Aorta (tissue), 5 donors: ENCODE results near the gene FOXN1. TPM values are rescaled to one million over a fixed set of nuclear protein-coding genes. Genes with fewer than 3 reads are reported as not detected.

Source experiments
- ATAC-seq: fragments of 200-7000 bp; cut with Tn5 transposase; one replicate; pipeline ENCODE4 v1.9.1; 2022; ENCODE audit warnings: moderate library complexity; ENCODE audit not compliant: low FRiP score
- DNase-seq, 2 donors: peaks; one replicate each; pipeline ENCODE4 v3.0.0-alpha.2; 2020
- H3K27ac ChIP-seq, 2 donors: one replicate each; pipeline ENCODE4 v1.5.1; 2013; ENCODE audit warnings: low read length in 2 of 2, mild to moderate bottlenecking in 2 of 2, moderate library complexity in 2 of 2, control low read depth in 1 of 2, inconsistent platforms in 1 of 2, low read depth in 1 of 2
- H3K27me3 ChIP-seq, 2 donors: one replicate each; pipeline ENCODE4 v1.6.1; 2013; ENCODE audit warnings: control low read depth in 1 of 2, low read length in 1 of 2, mild to moderate bottlenecking in 1 of 2, moderate library complexity in 1 of 2; ENCODE audit not compliant: insufficient read depth in 2 of 2, control insufficient read depth in 1 of 2
- H3K36me3 ChIP-seq, 2 donors: one replicate each; pipeline ENCODE4 v1.6.1; 2013; ENCODE audit warnings: control low read depth in 1 of 2, low read length in 1 of 2, mild to moderate bottlenecking in 1 of 2; ENCODE audit not compliant: insufficient read depth in 2 of 2, control insufficient read depth in 1 of 2
- H3K4me1 ChIP-seq, 2 donors: one replicate each; pipeline ENCODE4 v1.6.1; 2013; ENCODE audit warnings: low read length in 2 of 2, control low read depth in 1 of 2, mild to moderate bottlenecking in 1 of 2, moderate library complexity in 1 of 2; ENCODE audit not compliant: insufficient read depth in 2 of 2, control insufficient read depth in 1 of 2
- H3K4me3 ChIP-seq, 2 donors: one replicate each; pipeline ENCODE4 v1.5.1; 2013; ENCODE audit warnings: low read length in 2 of 2, control low read depth in 1 of 2, mild to moderate bottlenecking in 1 of 2
- H3K9me3 ChIP-seq: one replicate; pipeline ENCODE4 v1.6.1; 2013; ENCODE audit warnings: mild to moderate bottlenecking, low read length; ENCODE audit not compliant: control insufficient read depth
- WGBS, 2 donors: extraction: QIAGEN DNeasy Blood & Tissue Kit; methylation state at CpG; one replicate each; pipeline ENCODE4 v1.1.7; 2013; 5-methylcytosine and 5-hydroxymethylcytosine counted together
- intact Hi-C, 2 donors: fragments of 100-400 bp; cut with DNase I; formaldehyde crosslinking; loops; one replicate each; pipeline versions ENCODE4 v1.14.2 to v1.15.0; 2022
- polyA plus RNA-seq, 2 donors: library from polyadenylated mRNA; stranded (reverse); fragments of 200-250 nt; gene quantifications; one replicate each; pipeline ENCODE4 v1.2.3, GENCODE V29; 2013
- total RNA-seq, 2 donors: library from RNA; stranded (reverse); fragmentation: NEBNext Ultra II Directional; extraction: Animal tissue kit (Norgen Biotek cat#: 25700); gene quantifications; one replicate each; pipeline ENCODE4 v1.2.1, GENCODE V29; 2021
- donor health status: healthy with polysubstance abuse.
- donor health status: Bipolar disorder and iron deficiency.
- donor health status: DM: no; HTN: no; CAD: no.
- donor health status: DM: no; HTN: no; CAD: no.
- donor health status: DM: yes; HTN: yes; CAD: no.

FOXN1 gene
- total and polyA plus RNA-seq, 4 donors: not detected

DNA sequence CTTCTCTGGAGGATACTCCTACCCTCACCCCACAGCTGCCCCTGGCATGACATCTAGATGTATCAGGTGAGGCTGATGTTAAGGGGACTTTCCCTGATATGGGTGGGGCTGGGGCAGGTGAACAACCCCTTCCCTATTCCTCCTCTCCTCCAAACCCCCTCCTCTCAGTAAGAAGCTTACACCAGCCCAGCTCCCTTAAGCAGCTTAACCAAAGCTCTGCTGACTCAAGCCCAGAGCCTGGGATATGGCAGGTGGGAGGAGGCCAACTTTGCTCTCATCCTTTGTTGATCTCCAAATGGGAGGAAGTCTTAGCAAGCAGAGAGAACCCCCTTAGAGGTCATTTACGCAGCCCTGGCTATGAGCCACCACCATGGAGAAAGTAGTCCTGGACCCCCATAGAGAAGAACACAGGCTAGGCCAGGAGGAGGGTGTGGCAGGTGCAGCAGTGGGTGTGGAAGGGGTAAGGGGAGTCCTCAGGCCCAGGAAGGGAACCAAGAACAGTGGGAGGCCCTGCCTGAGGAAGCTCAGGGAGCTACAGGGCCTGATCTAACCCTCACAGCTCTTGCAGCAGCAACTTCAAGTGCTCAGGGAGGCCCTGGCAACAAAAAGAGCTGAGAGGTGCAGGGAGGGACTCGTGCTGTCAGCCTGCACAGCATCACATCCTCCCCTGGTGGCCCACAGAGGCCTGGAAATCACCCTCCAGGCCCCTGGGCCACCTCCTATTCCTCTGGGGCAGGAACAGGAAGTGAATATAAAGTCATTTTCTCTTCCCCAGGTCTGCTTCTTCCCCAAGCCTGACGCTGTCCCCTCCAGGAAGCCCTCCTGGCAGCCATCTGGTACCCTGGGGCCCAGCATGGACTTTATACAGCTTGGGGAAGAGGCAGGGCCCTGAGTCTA lies 43.3 kb downstream of the FOXN1 start:
- ATAC-seq (no peak), DNase-seq (peak in 1 of 2 donors; percentile 28)
- no peaks in the 10 kb centered on the region for H3K27me3 ChIP-seq
- H3K36me3 ChIP-seq: peaks cover 0 to 5% of the 10 kb centered on the region in 2 donors
- 90 to 96% methylated on average over 3 of the region's 3 CpGs for WGBS, 2 donors
- no peak overlapping the region for H3K4me3 ChIP-seq
- H3K27ac ChIP-seq: no peak overlapping the region
- intact Hi-C loops: loop anchor here in 1 of 2 donors (5.0 kb wide), 2 partner anchors 48 to 63 kb away; partner anchors contain the start of genes RSKR and SPAG5
- H3K9me3 ChIP-seq: no peaks in the 10 kb centered on the region
- no peaks in the 10 kb centered on the region for H3K4me1 ChIP-seq

DNA sequence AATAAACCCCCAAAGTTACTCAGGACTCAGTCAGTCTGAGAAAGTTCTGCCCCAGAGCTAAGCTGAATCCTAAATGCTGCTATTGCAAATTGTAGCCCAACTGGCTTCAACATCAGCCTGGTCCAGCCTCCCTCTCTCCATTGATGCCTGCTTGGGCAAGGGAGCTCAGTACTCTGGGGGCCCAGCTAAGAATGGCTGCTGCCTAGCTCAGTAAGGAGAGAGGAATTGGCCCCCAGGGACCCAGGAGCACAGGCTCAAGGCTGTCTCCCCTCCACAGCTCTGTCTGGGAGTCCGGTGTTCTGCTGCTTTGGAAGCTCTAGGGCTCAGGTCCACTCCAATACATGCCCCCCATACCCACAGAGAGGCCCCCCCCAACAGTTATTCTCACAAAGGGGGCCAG lies 44.7 kb downstream of the FOXN1 start:
- Histone ChIP-seq H3K4me3 (no peak overlapping the region), H3K27me3 (no peaks in the 10 kb centered on the region), H3K36me3 (peaks cover 0 to 5% of the 10 kb centered on the region in 2 donors), H3K9me3 (no peaks in the 10 kb centered on the region), H3K27ac (no peak overlapping the region), H3K4me1 (no peaks in the 10 kb centered on the region)
- WGBS, 2 donors: 89 to 100% methylated on average over 1 of the region's 1 CpG
- intact Hi-C loops: loop anchor here in 1 of 2 donors (5.0 kb wide), 1 partner anchor 46 kb away; the partner anchor contains the start of gene SPAG5
- peak in 1 of 2 donors; percentile 43 for DNase-seq
- ATAC-seq: no peak

DNA sequence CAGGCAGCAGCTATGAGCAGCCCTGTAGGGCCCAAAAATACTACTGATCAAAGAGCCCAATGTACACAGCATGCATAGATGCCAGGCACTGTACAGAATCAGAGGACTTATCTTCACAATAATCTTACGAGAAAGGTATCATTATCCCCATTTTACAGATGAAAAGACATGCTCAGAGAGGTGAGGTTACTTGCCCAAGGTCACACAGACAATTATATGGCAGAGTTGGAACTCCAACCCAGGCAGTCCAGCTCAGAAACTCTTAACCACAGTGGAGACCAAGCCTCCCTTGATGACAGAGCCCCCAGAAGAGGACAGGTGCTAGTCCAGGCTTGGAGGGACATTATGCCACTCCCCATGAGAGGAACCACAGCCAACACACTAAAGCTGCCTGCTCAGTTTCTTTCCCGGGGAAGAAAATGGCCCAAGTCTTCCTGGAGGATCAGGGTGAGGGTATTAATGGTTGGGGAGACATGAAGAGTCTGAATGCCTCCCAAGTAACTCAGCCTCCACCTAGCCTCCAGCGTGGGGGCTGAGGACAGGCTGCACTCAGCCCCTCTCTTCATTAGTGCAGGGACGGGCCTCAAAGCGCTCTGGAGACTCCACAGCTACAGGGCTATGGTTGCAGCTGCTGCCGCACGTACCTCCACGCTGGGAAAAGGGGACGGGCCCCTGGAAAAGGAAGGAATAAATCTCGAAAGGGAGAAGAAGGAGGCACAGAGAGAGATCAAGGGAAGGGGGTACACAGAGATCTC lies 45.5 kb downstream of the FOXN1 start:
- 11 to 15% methylated on average over 9 to 10 of the region's 10 CpGs for WGBS, 2 donors
- DNase-seq: peak in 1 of 2 donors; percentile 61
- intact Hi-C loops: loop anchor here (2.0 to 5.0 kb wide), 2 partner anchors 46 to 47 kb away; partner anchors contain the start of gene SPAG5 (in 2 of the 2)
- H3K9me3 ChIP-seq: no peaks in the 10 kb centered on the region
- H3K36me3 ChIP-seq: peaks cover 0 to 6% of the 10 kb centered on the region in 2 donors
- no peaks in the 10 kb centered on the region for H3K27me3 ChIP-seq
- H3K27ac ChIP-seq: no peak overlapping the region
- H3K4me3 ChIP-seq: peak overlapping the region; percentile 71 to 86
- no peak for ATAC-seq
- no peaks in the 10 kb centered on the region for H3K4me1 ChIP-seq

DNA sequence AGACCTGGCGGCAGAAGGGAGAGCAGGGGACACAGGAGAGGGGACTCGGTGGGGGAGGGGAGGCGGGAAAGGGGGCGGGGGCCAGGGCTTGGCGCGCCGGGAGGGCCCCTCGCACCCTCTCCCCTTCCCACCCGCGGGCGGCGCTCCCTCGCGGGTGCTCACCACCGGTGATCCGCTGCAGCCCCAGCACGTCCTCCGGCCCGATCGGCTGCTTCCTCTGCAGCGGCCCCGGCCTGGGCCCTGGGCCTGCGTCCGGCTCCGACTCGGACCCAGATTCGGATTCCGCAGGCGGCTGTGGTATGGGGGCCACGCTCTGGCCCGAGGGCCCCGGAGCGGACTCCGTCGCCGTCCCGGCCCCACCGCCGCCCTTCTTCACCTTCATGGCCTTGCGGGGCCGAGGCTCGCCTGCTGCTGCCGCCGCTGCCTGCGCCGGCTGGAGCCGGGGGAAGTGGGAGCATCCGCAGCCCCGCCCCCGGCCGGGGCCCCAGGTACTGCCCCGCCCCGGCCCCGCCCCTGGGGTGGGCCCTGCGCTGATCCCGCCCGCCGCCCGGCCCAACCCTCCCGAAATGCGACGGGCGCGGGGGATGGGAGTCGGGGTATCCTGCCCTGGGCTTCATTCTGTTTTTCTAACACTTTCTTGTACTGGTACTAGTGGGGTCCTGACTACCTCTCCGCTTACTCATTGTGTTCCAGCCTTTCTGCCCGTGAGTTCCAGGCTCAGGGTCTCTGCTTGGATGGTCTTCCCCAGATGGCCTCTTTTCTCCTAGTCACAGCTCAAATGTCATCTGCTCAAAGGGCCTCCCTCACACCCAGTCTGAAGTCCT lies 46.2 kb downstream of the FOXN1 start, which contains the start of gene UNC119:
Gene UNC119, minus strand, starts transcription at position 449 of the 824 bp plus-strand sequence. Its CDS starts 67 bp downstream, at position 382.
- intact Hi-C loops: loop anchor here (2.0 to 5.0 kb wide), 2 partner anchors 45 to 46 kb away; partner anchors contain the start of gene SPAG5 (in 2 of the 2)
- H3K27me3 ChIP-seq: no peaks in the 10 kb centered on the region
- peak within 1 kb of the TSS; percentile 71 to 86 for H3K4me3 ChIP-seq
- H3K9me3 ChIP-seq: no peaks in the 10 kb centered on the region
- peak within 1 kb of the TSS in 1 of 2 donors; percentile 29 for H3K27ac ChIP-seq
- 1 to 3% methylated on average over 24 to 67 of the region's 67 CpGs for WGBS, 2 donors
- H3K36me3 ChIP-seq: peaks cover 0 to 6% of the 10 kb centered on the region in 2 donors
- H3K4me1 ChIP-seq: no peaks in the 10 kb centered on the region
- DNase-seq: peak; percentile 80 to 93
- peak; percentile 91 for ATAC-seq

DNA sequence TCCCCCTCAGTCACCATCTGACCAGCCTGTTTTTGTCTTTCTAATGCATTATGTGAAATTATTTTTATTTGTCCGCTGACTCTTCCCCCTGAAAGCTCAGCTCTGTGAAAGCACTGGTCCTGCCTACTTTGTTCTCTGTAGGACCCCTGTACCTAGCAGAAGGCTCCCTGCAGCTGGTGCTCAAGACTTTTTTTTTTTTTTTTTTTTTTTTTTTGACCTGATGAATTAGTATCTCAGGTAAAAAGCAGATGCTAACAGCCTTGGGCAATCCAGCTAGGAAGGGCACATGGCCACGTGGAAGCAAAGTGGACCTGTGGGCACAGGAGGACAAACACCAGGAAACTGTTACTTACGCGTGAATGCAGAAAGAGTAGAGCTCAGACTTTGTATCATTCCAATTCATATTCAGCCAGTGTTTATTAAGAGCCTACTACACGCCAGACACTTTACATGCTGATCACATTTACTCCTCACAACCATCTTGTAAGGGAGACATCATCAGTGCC lies 46.9 kb downstream of the FOXN1 start:
- peak in 1 of 2 donors; percentile 15 for DNase-seq

DNA sequence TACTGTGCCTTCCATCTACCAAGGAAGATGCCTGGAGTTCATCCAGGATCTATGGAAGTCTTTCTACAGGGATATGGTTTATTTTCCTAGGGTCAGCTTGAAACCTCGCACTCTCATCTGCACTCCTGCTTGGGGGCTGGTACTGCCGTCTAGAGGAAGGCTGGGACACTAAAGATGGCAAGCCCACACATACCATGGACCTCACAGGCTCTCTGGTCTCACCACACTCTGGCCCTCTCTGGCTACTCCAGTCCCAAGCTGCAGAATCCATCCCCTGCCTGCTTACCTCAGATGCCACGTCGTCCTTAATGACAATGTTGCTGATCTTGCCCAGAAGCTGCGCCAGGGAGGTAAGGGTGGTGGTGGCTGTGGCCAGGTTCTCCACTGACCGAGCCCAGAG lies 48.4 kb downstream of the FOXN1 start:
- ATAC-seq (no peak), DNase-seq (no peak)
- H3K27me3 ChIP-seq: no peaks in the 10 kb centered on the region
- intact Hi-C loops: loop anchor here in 1 of 2 donors (5.0 kb wide), 1 partner anchor 43 kb away; the partner anchor contains the start of gene SPAG5
- peaks cover 1 to 6% of the 10 kb centered on the region in 2 donors for H3K36me3 ChIP-seq
- WGBS, 2 donors: 78 to 85% methylated on average over 6 of the region's 6 CpGs
- H3K9me3 ChIP-seq: no peaks in the 10 kb centered on the region
- no peak overlapping the region for H3K4me3 ChIP-seq
- H3K4me1 ChIP-seq: no peaks in the 10 kb centered on the region
- H3K27ac ChIP-seq: no peak overlapping the region

More for the DNA sequence above, 46.9 kb downstream of the FOXN1 start:
- Histone ChIP-seq H3K27ac (no peak overlapping the region), H3K9me3 (no peaks in the 10 kb centered on the region), H3K36me3 (peaks cover 0 to 6% of the 10 kb centered on the region in 2 donors), H3K4me3 (no peak overlapping the region), H3K4me1 (no peaks in the 10 kb centered on the region), H3K27me3 (no peaks in the 10 kb centered on the region)
- intact Hi-C loops: loop anchor here (2.0 to 5.0 kb wide), 2 partner anchors 44 to 46 kb away; partner anchors contain the start of gene SPAG5 (in 2 of the 2)
- WGBS, 2 donors: 96 to 97% methylated on average over 5 of the region's 5 CpGs
- ATAC-seq: no peak

DNA sequence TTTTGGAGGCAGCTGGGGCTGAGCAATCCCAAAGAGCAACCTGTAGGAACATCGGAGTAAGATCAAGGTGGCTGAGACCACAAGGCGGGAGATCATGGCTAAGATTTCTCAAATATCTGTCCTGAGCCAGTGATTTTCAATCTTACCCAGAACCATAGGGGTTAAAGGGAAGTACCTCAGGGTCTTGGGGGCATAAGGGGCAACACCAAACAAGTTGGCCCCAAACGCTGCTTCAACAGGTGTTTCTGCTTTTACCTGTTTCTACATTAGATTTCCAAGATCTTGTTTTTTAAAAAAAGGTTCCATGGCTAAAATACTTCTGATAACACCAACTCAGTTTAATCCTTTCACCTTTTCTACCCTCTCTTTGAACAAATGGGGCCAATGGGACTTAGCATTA lies 48.9 kb downstream of the FOXN1 start:
- intact Hi-C loops: no loop called here

More for the DNA sequence above, 48.9 kb downstream of the FOXN1 start:
- Histone ChIP-seq H3K36me3 (peaks cover 4 to 6% of the 10 kb centered on the region in 2 donors), H3K4me1 (no peaks in the 10 kb centered on the region), H3K9me3 (no peaks in the 10 kb centered on the region), H3K4me3 (no peak overlapping the region), H3K27ac (no peak overlapping the region), H3K27me3 (no peaks in the 10 kb centered on the region)
- ATAC-seq (no peak), DNase-seq (no peak)
- 96 to 98% methylated on average over 3 of the region's 3 CpGs for WGBS, 2 donors
